GM12878 (cell line): ENCODE data around the gene COQ4. TPM values are rescaled to one million over a fixed set of nuclear protein-coding genes. Genes with fewer than 3 reads are reported as not detected.

Experiments used
- ATAC-seq: fragments of 200-7000 bp; cut with Tn5 transposase; 3 replicates; pipeline ENCODE4 v1.9.1; 2020; ENCODE audit warnings: mild to moderate bottlenecking, moderate library complexity
- BruUV-seq: library from RNA; stranded (reverse); fragments of 400-500 nt; replicated peaks from 2 replicates; lab custom pipeline; 2021; lab: Mats Ljungman, UMichigan
- CTCF ChIA-PET: fragments of 300-600 bp; sonication (Branson Sonifier 250); formaldehyde crosslinking; extraction: SDS; loops from one replicate; lab custom pipeline; 2021; ENCODE audit warnings: inconsistent platforms; lab: Yijun Ruan, JAX
- POLR2A ChIA-PET: fragments of 350-600 bp; formaldehyde crosslinking; extraction: SDS; loops from one replicate; lab custom pipeline; 2021; ENCODE audit warnings: inconsistent platforms; lab: Charles Lee
- RAD21 ChIA-PET: fragments of 300-600 bp; sonication (Branson Sonifier 250); formaldehyde crosslinking; loops from one replicate; lab custom pipeline; 2023; ENCODE audit warnings: antibody characterized with exemption; ENCODE audit not compliant: unreplicated experiment; lab: Charles Lee
- SMC1A ChIA-PET: fragments of 300-600 bp; sonication (Branson Sonifier 250); formaldehyde crosslinking; loops from one replicate; lab custom pipeline; 2023; ENCODE audit not compliant: unreplicated experiment, uncharacterized antibody; lab: Charles Lee
- DNase-seq: peaks from one replicate; pipeline ENCODE4 v3.0.0-alpha.2; 2011; ENCODE audit warnings: low read depth, low spot score
- FAIRE-seq: peaks from 3 replicates; lab custom pipeline; 2011; peaks lifted over from hg19 to GRCh38; lab: Jason Lieb, UNC
- H2AFZ ChIP-seq: 2 replicates; pipeline ENCODE4 v1.6.0; 2011; ENCODE audit warnings: low read depth, low read length, control low read depth; ENCODE audit not compliant: control insufficient read depth
- H3K27ac ChIP-seq: 2 replicates; pipeline ENCODE4 v1.5.1; 2011; ENCODE audit warnings: control low read depth; ENCODE audit not compliant: control insufficient read depth, insufficient read depth
- H3K27me3 ChIP-seq, 2 experiments: replicated peaks in 1 of 2; 2 replicates each; pipeline versions ENCODE4 v1.6.0 to v1.6.1; 2011; ENCODE audit warnings: low read length in 1 of 2; ENCODE audit not compliant: control insufficient read depth in 2 of 2, insufficient read depth in 2 of 2
- H3K36me3 ChIP-seq, 2 experiments: 2 replicates each; pipeline ENCODE4 v1.5.1; 2011; ENCODE audit warnings: low read length in 1 of 2; ENCODE audit not compliant: control insufficient read depth in 2 of 2, insufficient read depth in 2 of 2
- H3K4me1 ChIP-seq: 2 replicates; pipeline ENCODE4 v1.6.1; 2011; ENCODE audit warnings: mild to moderate bottlenecking, low read length, moderate library complexity, mixed read lengths; ENCODE audit not compliant: control insufficient read depth, insufficient read depth
- H3K4me2 ChIP-seq: 2 replicates; pipeline ENCODE4 v1.6.0; 2011; ENCODE audit warnings: control low read depth; ENCODE audit not compliant: control insufficient read depth, insufficient read depth
- H3K4me3 ChIP-seq: fragments of 200-600 bp; sonication (generic); 2 replicates; pipeline ENCODE4 v1.5.1; 2016
- H3K79me2 ChIP-seq: 2 replicates; pipeline ENCODE4 v1.6.0; 2011; ENCODE audit warnings: low read length; ENCODE audit not compliant: control insufficient read depth, insufficient read depth
- H3K9ac ChIP-seq: 2 replicates; pipeline ENCODE4 v1.8.0; 2011; ENCODE audit warnings: low read length, control low read depth, mixed read lengths; ENCODE audit not compliant: control insufficient read depth, insufficient read depth
- H3K9me3 ChIP-seq: replicated peaks from 3 replicates; pipeline ENCODE4 v1.5.1; 2011; ENCODE audit warnings: mild to moderate bottlenecking, low read length; ENCODE audit not compliant: control insufficient read depth, insufficient read depth
- H4K20me1 ChIP-seq: 2 replicates; pipeline ENCODE4 v1.6.0; 2011; ENCODE audit not compliant: control insufficient read depth, insufficient read depth
- ATF3 ChIP-seq: IDR thresholded peaks from 2 replicates; pipeline ENCODE4 v1.6.1; 2011; ENCODE audit warnings: low read depth, mild to moderate bottlenecking, low read length, moderate library complexity, borderline replicate concordance; ENCODE audit errors: extremely low read depth
- ATF7 ChIP-seq: fragments of 450-650 bp; IDR thresholded peaks from 2 replicates; pipeline ENCODE4 v1.6.1; 2016; ENCODE audit warnings: low read depth, mild to moderate bottlenecking
- FOS ChIP-seq: IDR thresholded peaks from 3 replicates; pipeline ENCODE4 v1.6.1; 2011; ENCODE audit warnings: borderline replicate concordance; ENCODE audit not compliant: insufficient read length; ENCODE audit errors: extremely low read depth
- FOXM1 ChIP-seq: IDR thresholded peaks from 2 replicates; pipeline ENCODE4 v1.6.1; 2012; ENCODE audit warnings: low read depth, mild to moderate bottlenecking, inconsistent platforms, low read length, moderate library complexity
- NR2C2 ChIP-seq: IDR thresholded peaks from 2 replicates; pipeline ENCODE4 v1.6.1; 2011; ENCODE audit warnings: borderline replicate concordance, low read depth; ENCODE audit not compliant: control insufficient read depth, insufficient read length
- SIX5 ChIP-seq: IDR thresholded peaks from 2 replicates; pipeline ENCODE4 v1.6.1; 2011; ENCODE audit warnings: mild to moderate bottlenecking, low read depth, low read length, moderate library complexity; ENCODE audit not compliant: severe bottlenecking
- SMAD1 ChIP-seq: fragments of 450-650 bp; IDR thresholded peaks from 2 replicates; pipeline ENCODE4 v1.6.1; 2018; ENCODE audit warnings: mild to moderate bottlenecking, low read depth; ENCODE audit not compliant: partially characterized antibody
- STAT1 ChIP-seq: fragments of 450-650 bp; conservative IDR thresholded peaks from 2 replicates; pipeline ENCODE4 v1.6.1; 2014; ENCODE audit warnings: antibody characterized with exemption, mild to moderate bottlenecking
- SUZ12 ChIP-seq: fragments of 200-600 bp; sonication (generic); IDR thresholded peaks from one replicate; pipeline ENCODE4 v1.6.1; 2018; ENCODE audit warnings: antibody characterized with exemption, mild to moderate bottlenecking; ENCODE audit not compliant: unreplicated experiment
- ZNF217 ChIP-seq: fragments of 450-650 bp; IDR thresholded peaks from 2 replicates; pipeline ENCODE4 v1.6.1; 2017; ENCODE audit warnings: antibody characterized with exemption, mild to moderate bottlenecking
- ZNF24 ChIP-seq: fragments of 450-650 bp; IDR thresholded peaks from 2 replicates; pipeline ENCODE4 v1.6.1; 2017; ENCODE audit warnings: antibody characterized with exemption, mild to moderate bottlenecking
- ZZZ3 ChIP-seq: IDR thresholded peaks from 2 replicates; pipeline ENCODE4 v1.6.1; 2011; ENCODE audit warnings: low read depth; ENCODE audit not compliant: control insufficient read depth, insufficient read length
- WGBS: methylation state at CpG from one replicate; pipeline ENCODE4 v1.1.6; 2016; ENCODE audit warnings: low lambda C conversion rate; ENCODE audit not compliant: insufficient replicate concordance, insufficient coverage; ENCODE audit errors: missing lambda C conversion rate; 5-methylcytosine and 5-hydroxymethylcytosine counted together
- in situ Hi-C: fragments of 300-500 bp; cut with MboI; formaldehyde crosslinking; loops from 9 replicates; pipeline ENCODE4 v1.14.3; 2018; ENCODE audit warnings: mixed read lengths
- intact Hi-C: fragments of 100-400 bp; cut with micrococcal nuclease; formaldehyde crosslinking; loops from one replicate; pipeline ENCODE4 v1.14.2; 2022; ENCODE audit not compliant: unreplicated experiment
- polyA plus RNA-seq, 11 experiments: library from polyadenylated mRNA; depleted of rRNA in 4 of 11; unstranded in 6 of 11; stranded (reverse) in 5 of 11; fragments of >200 nt; fragmentation: Nextera tagmentation in 4 of 11; fragmentation: Illumina TruSeq in 1 of 11; extraction: Ambion mirVana in 4 of 11; extraction: Trizol in 1 of 11; gene quantifications; 1 replicate in 1 of 11; 2 replicates in 10 of 11; pipeline versions ENCODE4 v1.2.1 to v1.2.3, GENCODE V29; 2011 to 2016; ENCODE audit warnings: inconsistent platforms in 2 of 11, missing spikeins in 2 of 11, low read depth in 1 of 11
- total RNA-seq, 4 experiments: library from RNA; depleted of rRNA in 3 of 4; stranded (reverse); fragments of >200 nt in 3 of 4; fragmentation: Illumina TruSeq in 1 of 4; extraction: Trizol in 1 of 4; gene quantifications; 2 replicates each; pipeline versions ENCODE4 v1.2.1 to v1.2.3, GENCODE V29; 2013 to 2021
- TF ChIP-seq, protein P1 (sequence below): IDR thresholded peaks from 2 replicates; pipeline ENCODE4 v1.6.1; 2011; ENCODE audit warnings: borderline replicate concordance, low read depth, mild to moderate bottlenecking, moderate library complexity, mixed read lengths, low read length; ENCODE audit not compliant: insufficient read depth; ENCODE audit errors: extremely low read length
- TF ChIP-seq, protein P2 (sequence below): IDR thresholded peaks from 2 replicates; pipeline ENCODE4 v1.6.1; 2012; ENCODE audit warnings: low read depth, low read length, improper control_type of control experiment
- TF ChIP-seq, protein P3 (sequence below): fragments of 450-650 bp; IDR thresholded peaks from 2 replicates; pipeline ENCODE4 v1.6.1; 2017; ENCODE audit warnings: borderline replicate concordance

Gene COQ4
- total and polyA plus RNA-seq, 10 of the 15 experiments (the other 5 are each of a cell fraction or from before 2014, with no cell fraction given) = 3.8 to 64.1 (median 38.6) TPM

DNA sequence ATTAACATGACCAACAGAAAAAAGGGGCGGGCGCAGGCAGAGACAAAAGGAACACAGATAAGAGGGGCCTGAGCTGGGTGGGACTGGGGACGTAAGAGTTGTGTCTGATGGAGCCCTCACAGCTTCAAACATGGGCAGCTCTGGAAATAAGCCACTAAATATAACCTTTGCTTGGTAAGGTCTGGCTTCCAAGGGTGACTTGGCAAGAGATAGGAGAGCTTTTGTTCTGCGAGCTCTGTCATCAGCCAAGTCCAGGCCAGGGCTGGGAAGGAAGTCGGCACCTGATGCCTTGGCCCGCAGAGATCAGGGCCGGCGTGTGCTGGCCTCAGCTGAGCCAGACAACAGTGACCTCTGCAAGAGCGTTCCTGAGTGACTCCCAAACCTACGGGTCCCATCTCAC lies 12.2 kb upstream of the COQ4 start:
- no peaks in the 10 kb centered on the region for H3K27me3 ChIP-seq
- RAD21 ChIA-PET = no interaction called here
- CTCF ChIA-PET = interaction anchor here (0.9 kb wide), 1 partner anchor 12 kb away, joined by 3 read pairs; no protein-coding TSS in a partner anchor
- no peak overlapping the region for H2AFZ ChIP-seq
- BruUV-seq = no TSS peak
- no peak overlapping the region for H3K4me3 ChIP-seq
- H3K36me3 ChIP-seq = peaks cover 6 to 21% of the 10 kb centered on the region in 2 experiments; a peak in 3 of 4 replicates
- POLR2A ChIA-PET = no interaction called here
- H3K9me3 ChIP-seq = no peaks in the 10 kb centered on the region
- no peak overlapping the region for H3K9ac ChIP-seq
- in situ Hi-C loops = no loop called here
- no peak for FAIRE-seq
- 97% methylated on average over 10 of the region's 10 CpGs for WGBS
- no peak for ATAC-seq
- H4K20me1 ChIP-seq = no peaks in the 10 kb centered on the region
- no peak overlapping the region for H3K27ac ChIP-seq
- TF ChIP-seq ATF3 (no peak), ZNF24 (no peak), STAT1 (no peak), SIX5 (no peak), FOS (no peak), ZZZ3 (no peak), FOXM1 (no peak), NR2C2 (no peak), SUZ12 (no peak), SMAD1 (no peak), ZNF217 (no peak), ATF7 (no peak)
- TF ChIP-seq, protein P1, sequence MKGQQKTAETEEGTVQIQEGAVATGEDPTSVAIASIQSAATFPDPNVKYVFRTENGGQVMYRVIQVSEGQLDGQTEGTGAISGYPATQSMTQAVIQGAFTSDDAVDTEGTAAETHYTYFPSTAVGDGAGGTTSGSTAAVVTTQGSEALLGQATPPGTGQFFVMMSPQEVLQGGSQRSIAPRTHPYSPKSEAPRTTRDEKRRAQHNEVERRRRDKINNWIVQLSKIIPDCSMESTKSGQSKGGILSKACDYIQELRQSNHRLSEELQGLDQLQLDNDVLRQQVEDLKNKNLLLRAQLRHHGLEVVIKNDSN = no peak
- TF ChIP-seq, protein P2, sequence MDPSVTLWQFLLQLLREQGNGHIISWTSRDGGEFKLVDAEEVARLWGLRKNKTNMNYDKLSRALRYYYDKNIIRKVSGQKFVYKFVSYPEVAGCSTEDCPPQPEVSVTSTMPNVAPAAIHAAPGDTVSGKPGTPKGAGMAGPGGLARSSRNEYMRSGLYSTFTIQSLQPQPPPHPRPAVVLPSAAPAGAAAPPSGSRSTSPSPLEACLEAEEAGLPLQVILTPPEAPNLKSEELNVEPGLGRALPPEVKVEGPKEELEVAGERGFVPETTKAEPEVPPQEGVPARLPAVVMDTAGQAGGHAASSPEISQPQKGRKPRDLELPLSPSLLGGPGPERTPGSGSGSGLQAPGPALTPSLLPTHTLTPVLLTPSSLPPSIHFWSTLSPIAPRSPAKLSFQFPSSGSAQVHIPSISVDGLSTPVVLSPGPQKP = no peak
- TF ChIP-seq, protein P3, sequence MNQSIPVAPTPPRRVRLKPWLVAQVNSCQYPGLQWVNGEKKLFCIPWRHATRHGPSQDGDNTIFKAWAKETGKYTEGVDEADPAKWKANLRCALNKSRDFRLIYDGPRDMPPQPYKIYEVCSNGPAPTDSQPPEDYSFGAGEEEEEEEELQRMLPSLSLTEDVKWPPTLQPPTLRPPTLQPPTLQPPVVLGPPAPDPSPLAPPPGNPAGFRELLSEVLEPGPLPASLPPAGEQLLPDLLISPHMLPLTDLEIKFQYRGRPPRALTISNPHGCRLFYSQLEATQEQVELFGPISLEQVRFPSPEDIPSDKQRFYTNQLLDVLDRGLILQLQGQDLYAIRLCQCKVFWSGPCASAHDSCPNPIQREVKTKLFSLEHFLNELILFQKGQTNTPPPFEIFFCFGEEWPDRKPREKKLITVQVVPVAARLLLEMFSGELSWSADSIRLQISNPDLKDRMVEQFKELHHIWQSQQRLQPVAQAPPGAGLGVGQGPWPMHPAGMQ = no peak
- SMC1A ChIA-PET = no interaction called here
- no peak for DNase-seq
- no peaks in the 10 kb centered on the region for H3K4me1 ChIP-seq
- H3K4me2 ChIP-seq = no peak overlapping the region
- no peaks in the 10 kb centered on the region for H3K79me2 ChIP-seq
- intact Hi-C loops = no loop called here
